Stimulated activated CD4-positive, alpha-beta T cell treated with anti-CD3 and anti-CD28 coated beads, Interleukin-2, amount 100 ng/mL, for 48 hours (primary cell): ENCODE measurements around the gene WDR74.
A peak's percentile ranks its signal among the peaks of the same experiment; 100 is the strongest.
"Not testable (repeated sequence)": the region's sequence is repeated elsewhere in the genome, so short reads cannot be mapped to it uniquely, and the experiment has no call there.

Experiments used
- DNase-seq, 2 donors: peaks; one replicate each; pipeline ENCODE4 v3.0.0-alpha.2; 2020

WDR74 gene

DNA sequence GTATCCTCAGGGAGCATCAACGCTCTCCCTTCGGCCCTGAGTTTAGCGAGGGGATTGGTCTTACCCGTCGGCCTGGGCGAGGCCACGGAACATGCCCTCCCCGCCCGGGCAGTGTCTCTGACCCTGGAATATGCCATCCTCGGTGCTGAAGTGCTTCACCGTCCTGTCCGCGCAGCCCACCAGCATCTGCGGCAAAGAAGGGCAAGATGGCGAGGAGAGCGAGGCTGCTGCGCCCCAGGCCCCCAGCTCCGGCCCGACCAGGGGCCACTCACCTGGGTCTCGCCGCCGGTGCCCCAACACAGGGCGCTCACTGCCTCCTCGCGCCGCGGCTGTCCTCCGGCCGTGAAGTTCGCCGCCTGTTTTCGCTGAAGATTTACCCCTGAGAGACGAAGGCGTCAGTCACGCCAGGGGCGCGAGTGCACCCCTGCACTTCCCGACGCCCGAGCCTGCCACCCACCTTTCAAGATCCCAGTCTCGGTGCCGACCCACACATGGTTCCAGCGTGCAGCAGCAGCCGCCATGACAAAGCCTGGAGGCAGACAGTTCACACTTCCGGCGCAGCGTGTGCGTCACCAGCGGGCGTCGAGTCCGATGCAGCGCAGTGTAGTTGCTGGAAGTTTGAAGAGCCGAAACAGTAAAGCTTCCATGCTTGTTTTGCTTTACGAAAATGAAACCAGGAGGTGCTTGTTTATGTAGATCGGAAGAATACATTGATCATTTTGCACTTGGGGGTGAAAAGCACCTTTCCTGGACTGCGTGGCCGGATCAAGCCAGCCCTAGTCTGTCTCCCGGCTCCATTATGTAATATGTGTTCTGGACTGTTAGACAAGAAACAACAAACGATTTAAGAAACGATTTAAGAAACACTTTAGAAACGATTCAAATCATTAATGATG, at the start of gene WDR74:
WDR74 (minus strand) TSS at position 541 of the 896 bp plus-strand sequence; CDS start at position 521, 20 bp downstream.
- DNase-seq = peak; percentile 80 to 82

DNA sequence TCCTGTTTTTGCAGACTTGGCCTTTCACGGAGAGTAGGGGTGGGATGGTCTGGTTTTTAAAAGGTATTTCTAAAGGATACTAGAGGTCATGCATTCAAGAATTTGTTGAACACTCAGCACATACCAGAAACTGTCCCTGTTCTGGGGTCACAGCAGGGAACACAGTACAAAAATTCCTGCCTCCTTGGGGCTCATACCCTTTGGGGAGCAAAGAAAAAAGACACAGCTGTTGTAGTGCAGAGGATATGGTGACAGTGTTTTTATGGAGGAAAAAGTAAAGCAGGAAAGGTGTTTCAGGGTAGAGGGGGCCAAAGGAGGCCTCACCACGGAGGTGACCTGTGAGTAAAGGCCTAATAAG, 49.7 kb upstream of the WDR74 start:
- no peak for DNase-seq

GRCh38 chr11:62888406-62888805, 49.0 kb upstream of the WDR74 start:
- DNase-seq = no peak

GRCh38 chr11:62885137-62885750, 45.9 kb upstream of the WDR74 start:
- DNase-seq = no peak

DNA sequence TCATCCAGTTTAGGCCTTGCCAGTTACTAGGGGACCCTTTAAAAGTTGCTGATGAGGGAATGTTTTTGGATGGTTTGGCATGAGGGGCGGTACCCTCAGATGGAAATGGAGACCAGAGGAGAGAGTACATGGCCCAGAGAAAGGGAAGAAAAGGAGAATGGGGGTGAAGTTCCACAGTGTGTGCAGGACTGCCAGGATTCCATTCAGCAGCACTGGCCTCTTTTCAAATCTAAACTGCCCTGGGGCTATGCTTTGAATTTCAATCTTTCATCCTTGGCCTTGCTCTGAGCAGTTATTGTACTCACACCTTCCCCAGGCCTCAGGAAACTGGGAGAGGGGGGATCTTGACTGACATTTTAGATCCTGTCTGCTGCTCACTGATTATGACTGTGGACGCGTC, 44.3 kb upstream of the WDR74 start:
- no peak for DNase-seq

GRCh38 chr11:62882788-62883501, 43.6 kb upstream of the WDR74 start:
- no peak for DNase-seq

DNA sequence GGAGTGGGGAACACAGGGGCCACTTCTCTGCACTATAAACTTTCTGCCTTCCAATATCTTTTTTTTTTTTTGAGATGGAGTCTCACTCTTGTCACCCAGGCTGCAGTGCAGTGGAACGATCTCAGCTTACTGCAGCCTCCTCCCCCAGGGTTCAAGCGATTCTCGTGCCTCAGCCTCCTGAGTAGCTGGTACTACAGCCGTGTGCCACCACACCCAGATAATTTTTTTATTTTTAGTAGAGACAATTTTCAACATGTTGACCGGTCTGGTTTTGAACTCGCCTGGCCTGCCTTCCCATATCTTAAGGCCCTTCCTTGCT, 43.0 kb upstream of the WDR74 start:
- DNase-seq = no peak

DNA sequence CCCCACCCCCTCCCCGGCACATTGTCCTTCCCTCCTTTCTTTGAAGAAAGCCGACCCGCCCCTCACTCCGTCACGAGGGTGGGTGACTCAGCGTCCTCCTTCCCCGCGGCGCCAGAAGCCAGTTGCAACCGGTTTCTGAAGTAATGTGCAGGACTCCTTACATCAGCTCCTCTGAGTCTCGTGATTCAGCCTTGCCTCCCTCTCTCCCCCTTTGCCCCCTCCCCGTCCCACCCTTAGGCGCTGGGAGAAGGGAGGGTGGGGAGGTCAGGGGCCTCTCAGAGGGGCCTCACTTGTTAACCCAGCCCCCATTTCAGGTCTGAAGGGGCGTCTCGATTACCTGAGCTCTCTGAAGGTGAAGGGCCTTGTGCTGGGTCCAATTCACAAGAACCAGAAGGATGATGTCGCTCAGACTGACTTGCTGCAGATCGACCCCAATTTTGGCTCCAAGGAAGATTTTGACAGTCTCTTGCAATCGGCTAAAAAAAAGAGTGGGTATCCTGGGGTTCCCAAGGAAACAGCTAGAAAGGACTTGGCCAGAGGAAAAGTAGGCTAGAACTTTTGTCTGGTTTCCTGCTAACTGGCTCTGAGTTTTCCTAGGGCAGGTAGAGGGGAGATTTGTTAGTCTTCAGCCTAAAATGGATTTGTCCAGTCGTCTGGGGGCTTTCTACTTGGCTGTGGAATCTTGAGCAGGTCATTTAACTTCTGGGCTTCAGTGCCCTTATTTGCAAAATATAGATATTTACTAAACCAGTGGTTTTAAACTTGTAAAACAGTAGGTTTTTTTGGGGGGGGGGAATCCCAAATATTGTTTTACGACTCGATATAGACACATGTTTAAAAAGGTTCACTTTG, 42.4 kb upstream of the WDR74 start:
- peak; percentile 89 to 91 for DNase-seq

DNA sequence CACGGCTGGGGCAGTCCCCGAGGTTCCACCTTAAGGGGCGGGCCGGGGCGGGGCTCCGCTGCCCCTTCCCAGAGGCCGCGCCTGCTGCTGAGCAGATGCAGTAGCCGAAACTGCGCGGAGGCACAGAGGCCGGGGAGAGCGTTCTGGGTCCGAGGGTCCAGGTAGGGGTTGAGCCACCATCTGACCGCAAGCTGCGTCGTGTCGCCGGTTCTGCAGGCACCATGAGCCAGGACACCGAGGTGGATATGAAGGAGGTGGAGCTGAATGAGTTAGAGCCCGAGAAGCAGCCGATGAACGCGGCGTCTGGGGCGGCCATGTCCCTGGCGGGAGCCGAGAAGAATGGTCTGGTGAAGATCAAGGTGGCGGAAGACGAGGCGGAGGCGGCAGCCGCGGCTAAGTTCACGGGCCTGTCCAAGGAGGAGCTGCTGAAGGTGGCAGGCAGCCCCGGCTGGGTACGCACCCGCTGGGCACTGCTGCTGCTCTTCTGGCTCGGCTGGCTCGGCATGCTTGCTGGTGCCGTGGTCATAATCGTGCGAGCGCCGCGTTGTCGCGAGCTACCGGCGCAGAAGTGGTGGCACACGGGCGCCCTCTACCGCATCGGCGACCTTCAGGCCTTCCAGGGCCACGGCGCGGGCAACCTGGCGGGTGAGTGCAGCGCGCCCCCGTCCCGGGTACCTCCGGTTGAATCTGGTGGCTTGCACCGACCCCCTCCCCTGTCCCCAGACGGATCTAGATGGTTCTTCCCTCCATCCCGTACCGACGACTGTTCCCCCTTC, 41.6 kb upstream of the WDR74 start, which contains the start of gene SLC3A2:
SLC3A2 (plus strand) TSS at position 94 of the 776 bp plus-strand sequence; CDS start at position 222, 128 bp downstream.
- DNase-seq = peak; percentile 77 to 81

DNA sequence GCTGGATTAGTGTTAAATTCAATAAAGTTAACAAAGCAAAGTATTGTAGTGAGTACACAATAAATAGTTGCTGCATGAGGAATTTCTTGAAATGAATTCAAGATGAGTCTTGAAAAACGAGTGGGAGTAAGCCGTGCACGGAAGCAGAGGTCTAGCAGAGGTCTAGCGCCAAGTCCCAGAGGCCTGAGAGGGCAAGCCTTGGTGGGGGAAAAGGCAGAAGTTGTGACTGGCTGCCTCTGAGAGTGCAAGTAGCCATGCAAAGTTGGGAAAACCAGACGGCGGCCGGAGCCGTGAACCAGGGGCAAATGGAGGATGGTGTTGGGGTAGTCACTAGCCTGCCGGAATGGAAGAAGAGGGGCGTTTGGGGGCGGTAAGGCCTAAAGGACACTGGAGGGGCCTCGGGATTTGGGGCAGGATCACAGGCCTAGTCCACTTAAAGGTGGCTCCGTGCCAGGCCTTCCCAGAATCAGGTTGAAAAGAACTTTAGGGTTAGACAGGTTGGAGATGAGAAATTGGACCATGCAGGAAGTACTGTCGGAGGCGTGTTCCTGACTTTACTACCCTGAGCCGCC, 40.9 kb upstream of the WDR74 start:
- DNase-seq = peak; percentile 40 to 49

DNA sequence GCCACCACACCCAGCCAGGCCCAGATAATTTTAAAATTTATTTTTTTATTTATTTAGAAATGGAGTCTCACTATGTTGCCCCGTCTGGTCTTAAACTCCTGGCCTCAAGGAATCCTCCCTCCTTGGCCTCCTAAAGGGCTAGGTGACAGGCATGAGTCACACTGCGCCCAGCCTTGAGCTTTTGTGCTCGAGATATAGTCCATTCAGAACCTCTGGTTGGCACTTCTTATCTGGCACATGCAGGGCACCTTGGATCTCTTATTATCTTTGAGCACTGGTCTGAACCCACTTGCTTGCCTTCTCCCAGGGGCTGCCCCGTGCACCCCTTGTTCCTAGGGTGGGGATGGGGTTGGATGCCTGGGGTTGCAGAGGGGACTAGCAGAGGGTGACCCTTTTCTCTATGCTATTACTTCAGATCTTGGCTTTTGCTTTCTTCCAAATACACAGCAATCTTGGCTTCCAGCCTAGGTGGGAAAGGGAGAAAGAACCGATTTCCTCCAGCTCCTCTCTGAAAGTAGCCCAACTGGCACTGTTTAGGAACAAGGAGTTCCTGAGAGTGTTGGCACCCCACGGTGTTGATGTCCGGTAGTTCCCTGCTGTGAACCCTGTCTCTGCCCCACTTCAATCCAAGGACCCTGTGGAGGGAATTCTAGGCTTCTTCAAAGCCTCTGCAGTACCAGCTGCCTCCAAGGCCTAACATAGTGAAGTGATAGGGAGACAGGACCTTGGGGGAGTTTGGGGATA, 40.0 kb upstream of the WDR74 start:
- no peak for DNase-seq

GRCh38 chr11:62876712-62877111, 37.3 kb upstream of the WDR74 start:
- DNase-seq = no peak

DNA sequence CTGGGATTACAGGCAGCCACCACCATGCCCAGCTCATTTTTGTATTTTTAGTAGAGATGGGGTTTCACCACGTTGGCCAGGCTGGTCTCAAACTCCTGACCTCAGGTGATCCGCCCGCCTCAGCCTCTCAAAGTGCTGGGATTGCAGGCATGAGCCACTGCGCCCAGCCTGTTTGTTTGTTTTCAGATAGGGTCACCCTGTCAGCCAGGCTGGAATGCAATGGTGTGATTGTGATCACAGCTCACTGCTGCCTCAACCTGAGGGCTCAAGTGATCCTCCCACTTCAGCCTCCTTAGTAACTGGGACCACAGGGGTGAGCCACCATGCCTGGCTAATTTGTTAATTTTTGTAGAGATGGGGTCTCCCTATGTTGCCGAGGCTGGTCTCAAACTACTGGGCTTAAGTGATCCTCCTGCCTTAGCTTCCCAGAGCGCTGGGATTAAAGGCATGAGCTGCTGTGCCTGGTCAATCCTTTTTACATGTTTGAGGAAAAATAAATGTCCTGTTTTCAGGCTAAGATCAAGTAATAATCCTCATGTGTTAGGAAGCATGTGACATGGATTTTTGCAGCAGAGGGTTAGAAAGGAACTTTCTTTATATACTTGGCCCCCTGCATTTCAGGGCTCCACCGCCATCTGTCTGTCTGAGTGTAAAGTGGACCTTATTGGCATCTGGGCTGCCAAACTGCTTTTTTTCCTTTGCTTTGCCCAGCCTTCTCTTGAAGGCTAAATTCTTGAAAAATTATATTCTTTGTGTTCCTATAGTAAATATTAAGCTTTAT, 36.5 kb upstream of the WDR74 start:
- DNase-seq = no peak

DNA sequence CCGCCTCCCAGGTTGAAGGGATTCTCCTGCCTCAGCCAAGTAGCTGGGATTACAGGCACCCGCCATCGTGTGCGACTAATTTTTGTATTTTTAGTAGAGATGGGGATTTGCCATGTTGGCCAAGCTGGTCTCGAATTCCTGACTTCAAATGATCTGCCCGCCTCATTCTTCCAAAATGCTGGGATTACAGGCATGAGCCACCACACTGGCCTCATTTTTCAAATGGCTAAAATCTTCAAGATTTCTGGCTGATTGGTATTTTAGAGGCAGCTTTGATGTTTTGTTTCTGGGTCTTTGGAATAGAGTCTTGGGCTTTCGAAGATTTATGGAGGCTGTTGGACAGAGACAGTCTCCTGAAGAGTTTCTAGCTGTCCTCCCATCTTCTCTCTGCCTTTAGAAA, 35.5 kb upstream of the WDR74 start:
- DNase-seq = no peak

GRCh38 chr11:62865635-62866034, 26.2 kb upstream of the WDR74 start:
- DNase-seq = no peak

DNA sequence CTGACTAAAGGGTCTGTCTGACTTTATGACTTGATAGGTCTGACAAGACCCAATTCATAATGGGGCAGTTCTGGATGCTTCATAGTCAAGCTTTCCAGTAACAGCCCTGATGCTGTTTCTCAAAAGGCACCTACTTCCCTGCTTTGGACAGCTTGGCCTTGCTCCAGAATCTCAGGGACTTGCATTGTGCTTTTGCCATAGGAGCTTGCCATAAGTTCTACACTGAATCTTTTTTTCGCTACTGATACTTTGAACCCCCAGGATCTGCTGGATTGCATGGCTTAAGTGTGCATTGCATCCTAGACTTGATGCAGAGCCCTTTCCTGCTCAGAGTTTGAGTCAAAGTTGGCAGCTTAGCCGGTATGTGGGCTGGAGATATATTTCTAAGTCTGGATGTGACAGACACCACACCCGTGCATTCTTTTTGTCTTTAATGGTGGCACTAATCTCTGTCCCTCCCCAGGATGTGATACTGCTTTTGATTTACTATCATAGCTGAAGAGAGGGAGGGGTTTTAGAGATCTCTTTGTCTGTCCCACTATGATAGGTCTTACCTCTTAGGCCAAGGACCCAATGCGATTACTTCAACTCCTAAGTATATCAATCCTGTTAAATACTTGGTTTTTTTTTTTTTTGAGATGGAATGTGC, 24.4 kb upstream of the WDR74 start:
- DNase-seq = no peak

GRCh38 chr11:62861564-62862192, 22.3 kb upstream of the WDR74 start:
- not testable (repeated sequence) for DNase-seq

- DNase-seq = no peak
Observed at GRCh38 chr11:62860835-62861563, 21.6 kb upstream of the WDR74 start.
